H1 (cell line): Measurements from ENCODE around the gene BIN1. TPM values are rescaled to one million over a fixed set of nuclear protein-coding genes. Genes with fewer than 3 reads are reported as not detected.

Source experiments
- CTCF ChIA-PET: fragments of 300-600 bp; sonication (Branson Sonifier 250); formaldehyde crosslinking; loops from one replicate; lab custom pipeline; 2021; ENCODE audit not compliant: partially characterized antibody; lab: Charles Lee
- POLR2A ChIA-PET: fragments of 300-600 bp; sonication (Branson Sonifier 250); formaldehyde crosslinking; loops from one replicate; lab custom pipeline; 2021; ENCODE audit warnings: inconsistent platforms; ENCODE audit not compliant: partially characterized antibody; lab: Charles Lee
- DNase-seq, 2 experiments: peaks; one replicate each; pipeline versions ENCODE4 v3.0.0 to v3.0.0-alpha.2; 2010 to 2022; ENCODE audit warnings: low spot score in 2 of 2, low read depth in 1 of 2, mixed read lengths in 1 of 2
- FAIRE-seq: peaks from 2 replicates; lab custom pipeline; 2011; peaks lifted over from hg19 to GRCh38; lab: Jason Lieb, UNC
- H2AFZ ChIP-seq: 2 replicates; pipeline ENCODE4 v1.8.1; 2012; ENCODE audit warnings: low read length, inconsistent platforms
- H2AK5ac ChIP-seq: 2 replicates; pipeline ENCODE4 v1.6.1; 2013; ENCODE audit warnings: low read depth, low read length
- H2BK120ac ChIP-seq: replicated peaks from 2 replicates; pipeline ENCODE3; 2013; ENCODE audit warnings: low read depth, low read length, inconsistent platforms
- H2BK12ac ChIP-seq: 2 replicates; pipeline ENCODE4 v1.6.1; 2013; ENCODE audit warnings: low read depth, low read length
- H2BK15ac ChIP-seq: 2 replicates; pipeline ENCODE4 v1.6.1; 2013; ENCODE audit warnings: low read length
- H2BK20ac ChIP-seq: 2 replicates; pipeline ENCODE4 v1.6.1; 2013; ENCODE audit warnings: low read length
- H2BK5ac ChIP-seq: 2 replicates; pipeline ENCODE4 v1.6.1; 2013; ENCODE audit warnings: low read depth, low read length
- H3K14ac ChIP-seq: 2 replicates; pipeline ENCODE4 v1.6.1; 2013; ENCODE audit warnings: inconsistent platforms; ENCODE audit not compliant: insufficient read length
- H3K18ac ChIP-seq: 2 replicates; pipeline ENCODE4 v1.6.1; 2013; ENCODE audit warnings: low read length; ENCODE audit errors: extremely low read depth
- H3K23ac ChIP-seq: 2 replicates; pipeline ENCODE4 v1.6.1; 2013; ENCODE audit warnings: inconsistent platforms; ENCODE audit not compliant: insufficient read length
- H3K23me2 ChIP-seq: 2 replicates; pipeline ENCODE4 v1.6.1; 2013; ENCODE audit warnings: low read depth, low read length
- H3K27ac ChIP-seq: 2 replicates; pipeline ENCODE4 v1.6.1; 2011; ENCODE audit warnings: low read depth, low read length, inconsistent platforms
- H3K27me3 ChIP-seq, 4 experiments: replicated peaks in 1 of 4; 1 replicate in 1 of 4; 2 replicates in 3 of 4; pipeline versions ENCODE4 v1.6.1 to v1.8.1; 2011 to 2013; ENCODE audit warnings: low read length in 3 of 4, mild to moderate bottlenecking in 3 of 4, inconsistent platforms in 2 of 4, mixed read lengths in 2 of 4, moderate library complexity in 1 of 4; ENCODE audit not compliant: control insufficient read depth in 3 of 4, insufficient read depth in 3 of 4; ENCODE audit errors: extremely low read depth in 1 of 4
- H3K36me3 ChIP-seq, 4 experiments: 2 replicates each; pipeline versions ENCODE4 v1.6.1 to v1.8.1; 2011 to 2013; ENCODE audit warnings: mild to moderate bottlenecking in 4 of 4, low read length in 3 of 4, moderate library complexity in 2 of 4, control low read depth in 1 of 4, inconsistent platforms in 1 of 4; ENCODE audit not compliant: insufficient read depth in 4 of 4, control insufficient read depth in 2 of 4
- H3K4ac ChIP-seq: replicated peaks from 2 replicates; pipeline ENCODE3; 2013; ENCODE audit warnings: low read length, low read depth, mixed read lengths, inconsistent platforms; ENCODE audit not compliant: insufficient read length
- H3K4me1 ChIP-seq, 4 experiments: replicated peaks in 1 of 4; 1 replicate in 1 of 4; 2 replicates in 3 of 4; pipeline versions ENCODE4 v1.6.1 to v1.8.1; 2011 to 2013; ENCODE audit warnings: low read length in 3 of 4, inconsistent platforms in 2 of 4, mixed read lengths in 1 of 4; ENCODE audit not compliant: insufficient read depth in 4 of 4, control insufficient read depth in 3 of 4
- H3K4me2 ChIP-seq, 2 experiments: 2 replicates each; pipeline versions ENCODE4 v1.6.1 to v1.8.1; 2011 to 2013; ENCODE audit warnings: low read depth in 2 of 2, low read length in 2 of 2, control low read depth in 1 of 2, inconsistent platforms in 1 of 2, mild to moderate bottlenecking in 1 of 2; ENCODE audit not compliant: insufficient read depth in 1 of 2
- H3K4me3 ChIP-seq, 4 experiments: fragments of 200-600, 300-600 bp in 1 of 4; sonication (generic), shearing (Covaris generic), sonication (Bioruptor Twin) in 1 of 4; 2 replicates each; pipeline versions ENCODE4 v1.5.1 to v1.8.1; 2011 to 2016; ENCODE audit warnings: low read length in 4 of 4, low read depth in 3 of 4, control low read depth in 2 of 4, inconsistent platforms in 2 of 4, mild to moderate bottlenecking in 2 of 4, mixed read lengths in 1 of 4, moderate library complexity in 1 of 4; ENCODE audit not compliant: insufficient read depth in 2 of 4; ENCODE audit errors: extremely low read depth in 1 of 4
- H3K56ac ChIP-seq: replicated peaks from 2 replicates; pipeline ENCODE3; 2013; ENCODE audit warnings: low read depth, mild to moderate bottlenecking, mixed read lengths, low read length, inconsistent platforms; ENCODE audit not compliant: insufficient read length
- H3K79me1 ChIP-seq: 2 replicates; pipeline ENCODE4 v1.6.1; 2013; ENCODE audit warnings: low read depth, low read length, control low read depth
- H3K79me2 ChIP-seq, 2 experiments: 2 replicates each; pipeline versions ENCODE4 v1.6.1 to v1.8.1; 2012 to 2013; ENCODE audit warnings: low read length in 2 of 2, mild to moderate bottlenecking in 2 of 2, inconsistent platforms in 1 of 2; ENCODE audit not compliant: insufficient read depth in 2 of 2, control insufficient read depth in 1 of 2
- H3K9ac ChIP-seq, 4 experiments: replicated peaks in 1 of 4; 1 replicate in 1 of 4; 2 replicates in 3 of 4; pipeline versions ENCODE4 v1.6.1 to v1.8.1; 2011 to 2013; ENCODE audit warnings: low read depth in 3 of 4, low read length in 3 of 4, control low read depth in 2 of 4, mild to moderate bottlenecking in 2 of 4, moderate library complexity in 2 of 4, inconsistent platforms in 1 of 4; ENCODE audit errors: extremely low read depth in 1 of 4
- H3K9me3 ChIP-seq, 2 experiments: 2 replicates each; pipeline versions ENCODE4 v1.6.1 to v1.8.1; 2012 to 2013; ENCODE audit warnings: mild to moderate bottlenecking in 2 of 2, moderate library complexity in 2 of 2, control low read depth in 1 of 2, inconsistent platforms in 1 of 2, low read depth in 1 of 2, low read length in 1 of 2, mixed read lengths in 1 of 2; ENCODE audit not compliant: insufficient read depth in 2 of 2
- H4K20me1 ChIP-seq, 2 experiments: replicated peaks in 1 of 2; 2 replicates each; pipeline versions ENCODE3 to v1.8.1; 2011 to 2013; ENCODE audit warnings: inconsistent platforms in 2 of 2, low read length in 2 of 2, mild to moderate bottlenecking in 1 of 2; ENCODE audit not compliant: insufficient read depth in 2 of 2, control insufficient read depth in 1 of 2
- H4K5ac ChIP-seq: 2 replicates; pipeline ENCODE4 v1.6.1; 2013; ENCODE audit warnings: low read length, low read depth, mixed read lengths, inconsistent platforms; ENCODE audit not compliant: insufficient read length
- H4K8ac ChIP-seq: 2 replicates; pipeline ENCODE4 v1.8.0; 2013; ENCODE audit warnings: mild to moderate bottlenecking, moderate library complexity, low read length, inconsistent platforms; ENCODE audit not compliant: insufficient read depth; ENCODE audit errors: extremely low read depth
- H4K91ac ChIP-seq: replicated peaks from 2 replicates; pipeline ENCODE3; 2013; ENCODE audit warnings: low read length, mixed read lengths, inconsistent platforms; ENCODE audit not compliant: insufficient read length
- CBX8 ChIP-seq: fragments of 300-800, 300-1000 bp; sonication (generic); IDR thresholded peaks from 2 replicates; pipeline ENCODE4 v1.7.1; 2016; ENCODE audit warnings: low read depth, low read length, borderline replicate concordance
- CEBPB ChIP-seq: IDR thresholded peaks from 2 replicates; pipeline ENCODE4 v1.6.1; 2012; ENCODE audit warnings: low read depth, low read length
- FOSL1 ChIP-seq: IDR thresholded peaks from 2 replicates; pipeline ENCODE4 v1.6.1; 2011; ENCODE audit warnings: mild to moderate bottlenecking, low read depth, low read length, moderate library complexity; ENCODE audit not compliant: insufficient read depth
- HDAC2 ChIP-seq, 2 experiments: fragments of 300-600 bp in 1 of 2; sonication (generic) in 1 of 2; IDR thresholded peaks; 2 replicates each; pipeline ENCODE4 v1.6.1; 2011 to 2012; ENCODE audit warnings: low read depth in 2 of 2, low read length in 2 of 2, mild to moderate bottlenecking in 2 of 2, moderate library complexity in 2 of 2, borderline replicate concordance in 1 of 2, inconsistent platforms in 1 of 2
- NANOG ChIP-seq: IDR thresholded peaks from 2 replicates; pipeline ENCODE4 v1.6.1; 2011; ENCODE audit warnings: low read length, low read depth, mild to moderate bottlenecking, inconsistent platforms; ENCODE audit not compliant: insufficient read depth, poor library complexity, severe bottlenecking
- PHF8 ChIP-seq: fragments of 200-600 bp; sonication (generic); conservative IDR thresholded peaks from 2 replicates; pipeline ENCODE4 v1.7.1; 2012; ENCODE audit warnings: low read depth, mild to moderate bottlenecking, inconsistent platforms, low read length, moderate library complexity
- SP2 ChIP-seq: IDR thresholded peaks from 2 replicates; pipeline ENCODE4 v1.6.1; 2012; ENCODE audit warnings: mild to moderate bottlenecking, low read length, inconsistent platforms
- WGBS, 2 experiments: shearing (Covaris generic) in 1 of 2; methylation state at CpG; one replicate each; pipeline versions ENCODE4 v1.1.6 to v1.1.7; 2013 to 2015; ENCODE audit warnings: low lambda C conversion rate in 2 of 2, mixed read lengths in 2 of 2, inconsistent platforms in 1 of 2, low coverage in 1 of 2, missing lambda C conversion rate in 1 of 2; ENCODE audit not compliant: insufficient replicate concordance in 2 of 2, insufficient coverage in 1 of 2, insufficient read length in 1 of 2; ENCODE audit errors: extremely low coverage in 1 of 2, missing lambda C conversion rate in 1 of 2; 5-methylcytosine and 5-hydroxymethylcytosine counted together
- polyA plus RNA-seq, 7 experiments: library from polyadenylated mRNA; depleted of rRNA in 3 of 7; stranded (reverse) in 5 of 7; unstranded in 2 of 7; fragments of >200 nt in 5 of 7; fragments of 200-250 nt in 2 of 7; gene quantifications; 1 replicate in 5 of 7; 2 replicates in 1 of 7; 4 replicates in 1 of 7; pipeline versions ENCODE4 v1.2.1 to v1.2.3, GENCODE V29; 2011 to 2013; ENCODE audit warnings: missing spikeins in 2 of 7, mixed read lengths in 2 of 7
- total RNA-seq: library from RNA; stranded (reverse); fragmentation: NEBNext Ultra II Directional; extraction: Animal tissue kit (Norgen Biotek cat#: 25700); gene quantifications from 2 replicates; pipeline ENCODE4 v1.2.1, GENCODE V29; 2021
- TF ChIP-seq, protein P1 (sequence below): IDR thresholded peaks from 2 replicates; pipeline ENCODE4 v1.6.1; 2012; ENCODE audit warnings: inconsistent platforms

The BIN1 gene
- total and polyA plus RNA-seq, 2 of the 8 experiments (the other 6 are each of a cell fraction or from before 2014, with no cell fraction given): 23.6 to 35.6 TPM

DNA sequence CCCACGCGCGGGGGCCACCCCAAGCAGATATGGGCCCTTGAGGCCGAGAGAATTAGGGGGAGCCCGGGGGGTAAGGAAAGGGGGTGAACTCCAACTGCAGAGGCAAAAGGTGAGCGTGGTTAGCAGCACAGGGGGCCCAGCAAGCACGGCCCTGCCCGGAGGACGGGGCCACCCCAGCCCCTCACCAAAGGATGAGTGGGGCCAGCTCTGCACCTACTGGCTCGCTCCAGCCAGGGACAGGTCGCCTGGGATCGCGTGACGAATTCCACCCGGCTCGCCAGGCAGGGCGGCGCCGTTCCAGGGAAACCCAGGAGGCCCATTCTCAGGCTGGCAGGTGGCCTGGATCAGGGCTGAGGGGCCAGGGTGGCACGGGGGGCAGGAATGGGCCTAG lies 38.6 kb downstream of the BIN1 start:
- WGBS, 2 experiments: 91% methylated on average over 18 of the region's 20 CpGs; no CpG with 5 or more reads in 1 of the 2 experiments
- no peak overlapping the region for H3K14ac ChIP-seq

More for the DNA sequence above, 38.6 kb downstream of the BIN1 start:
- H3K4me1 ChIP-seq: peaks cover 0 to 15% (median 8%) of the 10 kb centered on the region in 4 experiments; a peak in 5 of 7 replicates
- H3K36me3 ChIP-seq: peaks cover 0 to 4% (median 0%) of the 10 kb centered on the region in 4 experiments; a peak in 2 of 8 replicates
- H4K8ac ChIP-seq: no peak overlapping the region
- no peak overlapping the region for H3K4ac ChIP-seq
- H2BK15ac ChIP-seq: no peak overlapping the region
- no peak overlapping the region for H2AFZ ChIP-seq
- DNase-seq: no peak
- H2BK120ac ChIP-seq: no peak overlapping the region
- ChIA-PET POLR2A (interaction anchor here (1.0 kb wide), 1 partner anchor 103 kb away, joined by 4 read pairs; no protein-coding TSS in a partner anchor), CTCF (interaction anchor here (0.6 to 12.7 kb wide), 37 partner anchors 10 to 1493 kb away, joined by 3 to 132 read pairs (median 5); partner anchors contain the start of gene BIN1)
- no peak for FAIRE-seq
- H4K91ac ChIP-seq: no peak overlapping the region
- no peak overlapping the region for H4K5ac ChIP-seq
- no peak overlapping the region for H3K9ac ChIP-seq
- H3K23me2 ChIP-seq: no peaks in the 10 kb centered on the region
- no peak overlapping the region for H2BK5ac ChIP-seq
- H3K79me1 ChIP-seq: no peaks in the 10 kb centered on the region; the same call in 1 of the 2 replicates
- peaks cover 0 to 3% (median 0%) of the 10 kb centered on the region in 4 experiments; a peak in 1 of 7 replicates for H3K27me3 ChIP-seq
- H2BK12ac ChIP-seq: peak overlapping the region; percentile 17; the same call in 1 of the 2 replicates
- H3K4me3 ChIP-seq: no peak overlapping the region
- peaks cover 0 to 9% of the 10 kb centered on the region in 2 experiments for H4K20me1 ChIP-seq
- no peaks in the 10 kb centered on the region for H3K79me2 ChIP-seq
- no peak overlapping the region for H3K23ac ChIP-seq
- TF ChIP-seq NANOG: no peak
- no peak for TF ChIP-seq CBX8
- TF ChIP-seq FOSL1: no peak
- TF ChIP-seq PHF8: no peak
- TF ChIP-seq SP2: no peak
- TF ChIP-seq, protein P1, sequence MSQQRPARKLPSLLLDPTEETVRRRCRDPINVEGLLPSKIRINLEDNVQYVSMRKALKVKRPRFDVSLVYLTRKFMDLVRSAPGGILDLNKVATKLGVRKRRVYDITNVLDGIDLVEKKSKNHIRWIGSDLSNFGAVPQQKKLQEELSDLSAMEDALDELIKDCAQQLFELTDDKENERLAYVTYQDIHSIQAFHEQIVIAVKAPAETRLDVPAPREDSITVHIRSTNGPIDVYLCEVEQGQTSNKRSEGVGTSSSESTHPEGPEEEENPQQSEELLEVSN: no peak
- TF ChIP-seq CEBPB: no peak
- TF ChIP-seq HDAC2 (IDR thresholded peaks at IDR 0.05; ENCODE audit: borderline replicate concordance in 1 of 2, low read depth in 2 of 2, low read length in 2 of 2): no peak
- no peak overlapping the region for H3K56ac ChIP-seq
- no peak overlapping the region for H3K18ac ChIP-seq
- no peaks in the 10 kb centered on the region for H3K9me3 ChIP-seq
- H3K27ac ChIP-seq: no peak overlapping the region
- no peak overlapping the region for H3K4me2 ChIP-seq
- H2AK5ac ChIP-seq: no peak overlapping the region
- H2BK20ac ChIP-seq: no peak overlapping the region
